GM18526 (cell line): ENCODE measurements around the gene PRF1.

Experiments used
- POLR2A ChIP-seq: IDR thresholded peaks from 3 replicates; pipeline ENCODE4 v1.6.1; 2011; ENCODE audit not compliant: insufficient read length; ENCODE audit errors: extremely low read depth

The PRF1 gene

GRCh38 chr10:70571636-70572439, 30.7 kb downstream of the PRF1 start:
- TF ChIP-seq POLR2A = no peak

DNA sequence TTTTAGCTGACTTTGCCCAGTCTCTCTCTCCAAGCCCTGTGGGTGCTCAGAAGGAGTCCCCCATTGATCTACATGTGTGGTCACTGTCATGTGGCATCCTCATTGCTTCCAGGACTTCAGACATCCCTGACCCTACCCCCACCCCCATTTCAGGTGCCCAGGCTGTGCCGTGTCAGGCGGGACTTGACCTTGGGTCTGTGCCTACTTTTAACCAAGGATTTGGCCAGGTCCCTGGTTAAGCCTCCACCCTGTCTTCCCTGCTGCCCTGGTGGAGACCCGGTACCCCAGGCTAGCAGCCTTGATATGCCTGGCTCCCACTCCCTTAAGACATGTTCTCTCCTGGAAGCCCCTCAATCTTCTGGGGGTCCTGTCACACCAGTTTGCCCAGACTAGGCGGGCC, 31.3 kb downstream of the PRF1 start:
- TF ChIP-seq POLR2A = no peak

DNA sequence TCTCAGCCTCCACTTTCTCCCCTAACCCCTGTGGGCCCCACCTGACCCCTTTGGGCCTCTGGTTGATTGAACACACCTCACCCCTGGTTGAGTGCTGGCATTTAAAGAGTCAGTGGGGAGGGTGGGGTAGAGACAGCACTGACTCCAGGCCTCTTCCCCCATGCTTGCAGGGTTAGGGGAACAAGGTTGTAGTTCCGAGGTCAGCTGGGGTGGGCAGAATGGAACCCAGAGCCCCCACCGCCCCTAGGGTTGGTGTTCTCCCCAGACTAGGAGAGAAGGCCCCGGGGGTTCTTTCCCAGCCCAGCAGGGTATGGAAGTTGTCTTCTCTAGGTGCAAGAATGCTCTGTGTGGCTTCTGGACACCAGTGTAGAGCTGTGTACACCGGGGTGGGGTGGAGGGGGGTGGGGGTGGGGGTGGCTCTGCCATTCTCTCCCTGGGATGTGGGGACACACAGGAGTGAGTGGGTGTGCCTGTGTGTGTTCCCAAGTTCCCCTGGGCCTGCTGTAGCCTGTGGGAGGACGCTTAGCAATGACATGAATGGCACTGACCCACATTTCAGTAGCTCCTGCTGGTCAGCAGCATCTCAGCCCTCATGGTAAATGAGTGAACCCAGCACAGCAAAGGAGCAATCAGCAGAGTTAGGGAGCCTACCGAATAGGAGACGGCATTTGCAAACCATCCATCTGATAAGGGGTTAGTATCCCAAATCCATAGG, 33.6 kb downstream of the PRF1 start:
- no peak for TF ChIP-seq POLR2A

DNA sequence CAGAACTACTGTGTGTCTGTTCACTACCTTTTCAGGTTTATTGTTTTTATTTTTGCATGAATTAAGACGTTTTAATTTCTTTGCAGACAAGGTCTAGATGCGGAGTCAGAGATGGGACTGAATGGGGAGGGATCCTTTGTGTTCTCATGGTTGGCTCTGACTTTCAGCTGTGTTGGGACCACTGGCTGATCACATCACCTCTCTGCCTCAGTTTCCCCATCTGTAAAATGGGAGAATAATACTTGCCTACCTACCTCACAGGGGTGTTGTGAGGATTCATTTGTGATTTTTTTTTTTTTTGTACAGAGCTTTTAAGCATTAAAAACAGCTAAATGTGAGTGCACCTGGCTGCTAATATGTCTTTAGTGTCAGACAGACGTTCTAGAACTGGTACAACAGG, 34.4 kb downstream of the PRF1 start:
- TF ChIP-seq POLR2A = no peak

DNA sequence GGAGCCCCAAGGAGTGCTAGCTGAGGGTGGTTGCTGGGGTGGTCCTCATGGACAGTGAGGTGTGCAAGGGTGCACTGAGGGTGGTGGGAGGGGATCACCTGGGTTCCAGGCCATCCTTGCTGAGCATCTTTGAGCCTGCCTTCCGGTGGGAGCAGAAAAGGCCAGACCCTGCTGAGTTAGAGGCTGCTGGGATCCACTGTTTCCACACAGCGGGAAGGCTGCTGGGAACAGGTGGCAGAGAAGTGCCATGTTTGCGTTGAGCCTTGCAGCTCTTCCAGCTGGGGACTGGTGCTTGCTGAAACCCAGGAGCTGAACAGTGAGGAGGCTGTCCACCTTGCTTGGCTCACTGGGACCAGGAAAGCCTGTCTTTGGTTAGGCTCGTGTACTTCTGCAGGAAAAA, 34.9 kb downstream of the PRF1 start:
- TF ChIP-seq POLR2A = no peak

DNA sequence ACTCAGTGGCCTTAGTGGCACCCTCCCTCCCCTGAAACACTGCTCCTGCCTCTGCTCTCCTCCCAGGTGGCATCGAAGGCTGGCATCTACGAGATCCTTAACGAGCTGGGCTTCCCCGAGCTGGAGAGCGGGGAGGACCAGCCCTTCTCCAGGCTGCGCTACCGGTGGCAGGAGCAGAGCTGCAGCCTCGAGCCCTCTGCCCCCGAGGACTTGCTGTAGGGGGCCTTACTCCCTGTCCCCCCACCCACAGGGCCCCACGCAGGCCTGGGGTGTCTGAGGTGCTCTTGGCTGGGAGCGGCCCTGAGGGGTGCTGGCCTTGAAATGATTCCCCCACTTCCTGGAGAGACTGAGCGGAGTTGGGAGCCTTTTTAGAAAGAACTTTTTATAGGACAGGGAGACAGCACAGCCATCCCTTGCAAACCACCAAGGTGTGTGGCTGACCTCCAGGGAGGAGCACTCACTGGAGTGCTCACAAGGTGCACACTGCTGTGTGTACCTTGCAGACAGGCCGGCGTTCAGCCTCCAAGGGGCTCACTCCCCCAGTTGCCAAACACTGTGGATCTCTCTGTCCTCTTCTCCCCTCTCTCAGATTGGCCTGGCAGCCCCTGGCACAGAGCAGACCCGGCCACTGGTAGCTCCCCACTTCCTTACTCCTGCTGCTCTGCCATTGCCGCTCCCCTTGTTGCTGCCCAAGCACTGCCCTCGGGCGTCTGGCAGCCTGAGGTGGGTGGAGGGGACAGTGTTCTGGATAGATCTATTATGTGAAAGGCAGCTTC, 35.8 kb downstream of the PRF1 start:
- TF ChIP-seq POLR2A = no peak

- no peak for TF ChIP-seq POLR2A
Observed at GRCh38 chr10:70565556-70566514, 36.7 kb downstream of the PRF1 start.

DNA sequence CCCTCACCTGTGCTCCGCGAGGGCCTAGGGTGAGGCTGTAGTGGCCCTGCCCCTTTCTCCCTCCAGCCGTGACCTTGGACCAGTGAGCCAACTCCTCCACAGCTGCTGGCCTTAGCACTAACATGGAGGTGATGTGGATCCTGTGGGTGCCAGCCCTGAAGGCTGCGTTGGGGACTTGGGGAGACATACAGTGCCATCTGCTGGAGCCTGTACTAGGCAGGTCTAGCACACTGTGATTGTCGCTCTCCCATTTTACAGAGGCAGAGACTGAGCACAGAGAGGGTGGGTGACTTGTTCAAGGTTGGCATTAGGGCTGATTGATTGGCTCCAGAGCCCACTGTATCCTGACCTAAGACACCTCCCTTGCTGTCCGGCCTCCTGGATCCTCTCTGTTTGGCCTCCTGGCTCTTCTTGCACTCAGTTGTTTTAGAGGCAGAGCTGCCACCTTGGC, 37.6 kb downstream of the PRF1 start:
- TF ChIP-seq POLR2A = no peak

DNA sequence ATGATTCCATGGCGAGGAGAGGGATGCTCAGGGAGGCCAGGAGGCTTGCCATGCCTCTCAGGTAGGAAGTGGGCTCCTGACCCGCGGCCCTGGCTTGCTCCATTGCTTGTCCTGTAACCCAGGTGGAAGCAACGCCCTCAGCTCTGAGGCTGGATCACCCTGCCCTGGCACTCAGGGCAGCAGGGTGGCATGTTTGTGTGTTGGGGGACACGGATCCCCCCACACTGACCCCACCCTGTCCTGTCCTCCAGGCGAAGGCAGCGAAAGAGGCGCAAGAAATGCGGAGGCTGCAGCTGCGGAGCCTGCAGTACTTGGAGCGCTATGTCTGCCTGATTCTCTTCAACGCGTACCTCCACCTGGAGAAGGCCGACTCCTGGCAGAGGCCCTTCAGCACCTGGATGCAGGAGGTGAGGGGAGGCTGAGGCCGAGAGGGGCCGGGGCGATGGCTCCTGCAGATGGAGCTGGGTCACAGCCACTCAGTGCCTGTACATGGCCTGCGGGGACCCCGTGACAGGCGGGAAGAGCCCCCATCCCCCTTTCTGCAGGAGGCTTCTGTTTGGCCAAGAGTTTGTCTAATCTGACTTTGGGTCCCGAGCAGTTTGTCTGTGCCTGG, 38.3 kb downstream of the PRF1 start:
- no peak for TF ChIP-seq POLR2A

DNA sequence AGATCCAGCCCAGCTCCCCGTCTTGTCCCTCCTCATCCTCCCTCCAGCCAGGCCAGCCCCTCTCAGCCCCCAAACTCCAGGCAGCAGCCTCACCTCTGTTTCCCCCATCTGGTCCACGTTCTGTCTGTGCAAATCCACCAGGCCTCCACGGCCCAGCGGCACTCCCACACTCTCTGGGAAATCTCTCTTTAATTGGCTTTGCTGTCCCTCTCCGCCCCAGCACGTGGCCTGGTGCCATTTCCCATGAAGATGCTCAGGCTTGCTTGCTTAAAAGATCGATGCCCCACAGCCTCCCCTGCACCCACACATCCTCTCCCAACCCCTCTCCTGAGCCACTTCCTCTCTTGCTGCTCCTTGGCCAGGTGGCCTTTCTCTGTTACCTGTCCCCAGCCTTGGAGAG, 39.3 kb downstream of the PRF1 start:
- no peak for TF ChIP-seq POLR2A

DNA sequence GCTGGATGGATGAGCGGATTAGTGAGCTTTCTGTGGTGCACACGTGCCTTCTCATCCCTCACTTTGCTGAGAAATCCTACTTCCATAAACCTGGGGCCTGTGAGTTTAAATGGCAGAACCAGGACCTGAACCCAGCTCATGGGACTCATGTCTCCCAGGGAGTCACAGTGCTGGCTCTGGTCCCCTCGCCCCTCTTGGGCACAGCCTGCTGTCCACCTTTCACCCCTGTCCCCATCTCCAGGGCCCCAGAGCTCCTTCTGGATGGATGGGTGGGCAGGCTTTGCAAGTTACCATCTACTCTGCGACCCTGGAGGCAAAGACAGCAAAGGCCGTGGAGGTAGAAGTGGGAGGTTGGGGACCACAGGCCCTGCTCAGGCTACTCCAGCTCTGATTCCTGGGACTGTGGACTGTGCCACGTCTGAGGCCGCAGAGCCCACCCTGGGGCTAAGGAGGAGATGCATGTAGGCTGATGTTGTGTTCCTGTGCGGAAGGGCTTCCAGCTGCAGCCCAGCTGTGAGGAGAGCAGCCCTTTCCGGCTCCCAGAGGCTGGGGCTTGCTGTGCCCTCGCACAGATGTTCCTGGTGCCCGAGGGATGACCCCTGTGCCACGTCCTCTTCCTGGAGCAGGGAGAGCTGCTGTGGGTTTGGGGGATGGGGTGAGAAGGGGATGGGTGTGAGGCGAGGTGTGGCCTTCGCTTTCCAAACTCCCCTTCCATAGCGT, 40.3 kb downstream of the PRF1 start:
- TF ChIP-seq POLR2A = no peak

DNA sequence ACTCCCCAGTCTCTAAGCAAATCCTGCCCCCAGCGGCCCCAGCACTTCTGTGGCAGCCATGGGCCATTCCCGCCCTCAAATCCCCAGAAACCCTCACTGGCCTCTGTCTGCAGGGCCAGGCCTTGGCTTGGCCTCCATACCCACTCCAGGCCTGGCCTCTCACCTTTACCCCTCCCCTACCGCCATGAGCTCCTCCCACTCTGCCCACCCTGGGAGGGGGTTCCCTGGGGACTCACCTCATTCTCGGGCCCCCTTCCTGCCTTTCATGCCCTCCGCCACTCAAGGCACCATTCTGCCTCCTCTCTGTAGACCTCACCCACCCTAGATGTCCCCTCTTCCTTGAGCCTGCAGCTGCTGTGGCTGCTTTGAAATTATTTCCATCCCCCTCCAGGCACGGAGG, 41.0 kb downstream of the PRF1 start:
- no peak for TF ChIP-seq POLR2A

DNA sequence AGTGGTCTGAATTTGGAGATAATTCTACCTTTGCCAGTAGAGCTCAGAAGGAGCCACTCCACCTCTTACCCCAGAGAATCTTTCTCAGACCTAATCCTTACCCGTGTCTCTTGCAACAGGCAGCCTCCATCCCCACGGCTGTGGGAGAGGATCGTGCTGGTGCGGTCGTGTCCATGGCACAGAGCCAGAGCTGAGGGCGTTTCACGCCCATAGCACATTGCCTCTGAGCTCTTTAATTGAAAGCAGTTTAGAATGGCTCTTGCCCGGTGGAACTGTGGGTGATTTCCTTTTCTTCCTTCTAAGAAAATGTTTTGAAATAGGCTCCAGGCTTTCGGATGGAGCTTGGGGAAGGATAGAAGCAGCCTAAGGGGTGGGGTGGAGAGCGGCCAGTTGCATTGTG, 41.5 kb downstream of the PRF1 start:
- TF ChIP-seq POLR2A = no peak

DNA sequence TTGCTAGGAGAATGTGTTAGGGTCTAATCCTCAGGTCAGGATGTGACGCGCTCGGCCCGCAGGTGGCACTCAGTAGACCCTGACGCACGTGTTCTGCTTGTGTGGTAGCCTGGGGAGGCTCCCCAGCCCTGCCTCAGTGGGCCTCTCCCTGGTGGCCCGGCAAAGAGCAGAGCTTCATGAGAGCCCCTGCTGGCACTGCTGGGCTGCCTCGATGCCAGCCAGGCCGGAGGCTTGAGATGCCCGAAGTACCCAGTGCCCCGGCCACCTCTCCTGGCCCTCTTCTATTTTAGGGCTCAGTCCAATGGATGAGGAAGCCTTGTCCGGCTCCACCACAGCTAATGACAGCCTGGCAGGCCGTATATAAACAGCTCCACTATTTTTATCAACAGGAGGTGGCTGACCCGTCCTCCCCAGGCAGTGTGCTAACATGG, 42.0 kb downstream of the PRF1 start:
- TF ChIP-seq POLR2A = no peak

- TF ChIP-seq POLR2A = no peak
Observed at GRCh38 chr10:70559861-70560260, 42.7 kb downstream of the PRF1 start.
